Keratinocyte (primary cell): ENCODE data around the gene VWC2. TPM values are rescaled to one million over a fixed set of nuclear protein-coding genes. Genes with fewer than 3 reads are reported as not detected.
A peak's percentile ranks its signal among the peaks of the same experiment; 100 is the strongest.

Experiments
- DNase-seq: peaks from one replicate; pipeline ENCODE4 v3.0.0-alpha.2; 2011; ENCODE audit warnings: low read depth, missing footprints, low spot score
- FAIRE-seq: peaks from 2 replicates; lab custom pipeline; 2011; peaks lifted over from hg19 to GRCh38; lab: Jason Lieb, UNC
- H2AFZ ChIP-seq: 2 replicates; pipeline ENCODE4 v1.6.0; 2012; ENCODE audit warnings: low read length, control low read depth, inconsistent platforms; ENCODE audit not compliant: control insufficient read depth
- H3K27ac ChIP-seq: 2 replicates; pipeline ENCODE4 v1.5.1; 2011; ENCODE audit warnings: low read length; ENCODE audit not compliant: control insufficient read depth, insufficient read depth
- H3K27me3 ChIP-seq: 3 replicates; pipeline ENCODE4 v1.6.0; 2011; ENCODE audit warnings: low read length; ENCODE audit not compliant: control insufficient read depth, insufficient read depth; ENCODE audit errors: extremely low read depth
- H3K36me3 ChIP-seq, 2 experiments: 2 replicates in 1 of 2; 3 replicates in 1 of 2; pipeline ENCODE4 v1.5.1; 2011; ENCODE audit warnings: low read length in 2 of 2, mild to moderate bottlenecking in 1 of 2; ENCODE audit not compliant: control insufficient read depth in 2 of 2, insufficient read depth in 2 of 2; ENCODE audit errors: extremely low read depth in 1 of 2
- H3K4me1 ChIP-seq: 3 replicates; pipeline ENCODE4 v1.5.1; 2011; ENCODE audit warnings: low read length; ENCODE audit not compliant: control insufficient read depth, insufficient read depth; ENCODE audit errors: extremely low read depth
- H3K4me2 ChIP-seq: 3 replicates; pipeline ENCODE4 v1.6.0; 2011; ENCODE audit warnings: low read depth, low read length; ENCODE audit not compliant: control insufficient read depth, insufficient read depth; ENCODE audit errors: extremely low read depth
- H3K4me3 ChIP-seq, 3 experiments: fragments of 200-600 bp in 1 of 3; sonication (generic) in 1 of 3; 2 replicates in 2 of 3; 3 replicates in 1 of 3; pipeline ENCODE4 v1.5.1; 2011 to 2016; ENCODE audit warnings: low read length in 3 of 3, mild to moderate bottlenecking in 3 of 3, control low read depth in 2 of 3, inconsistent platforms in 1 of 3, low read depth in 1 of 3, mixed read lengths in 1 of 3, mixed run types in 1 of 3, moderate library complexity in 1 of 3; ENCODE audit not compliant: control insufficient read depth in 2 of 3, insufficient read depth in 2 of 3; ENCODE audit errors: extremely low read depth in 1 of 3
- H3K79me2 ChIP-seq: 2 replicates; pipeline ENCODE4 v1.6.0; 2012; ENCODE audit warnings: low read length; ENCODE audit not compliant: control insufficient read depth, insufficient read depth
- H3K9ac ChIP-seq: 3 replicates; pipeline ENCODE4 v1.6.0; 2011; ENCODE audit warnings: low read length; ENCODE audit not compliant: control insufficient read depth, insufficient read depth; ENCODE audit errors: extremely low read depth
- H3K9me1 ChIP-seq: 3 replicates; pipeline ENCODE4 v1.6.0; 2011; ENCODE audit warnings: low read length; ENCODE audit not compliant: control insufficient read depth, insufficient read depth; ENCODE audit errors: extremely low read depth
- H3K9me3 ChIP-seq: 2 replicates; pipeline ENCODE4 v1.5.1; 2012; ENCODE audit warnings: low read depth, low read length; ENCODE audit not compliant: control insufficient read depth
- H4K20me1 ChIP-seq: 3 replicates; pipeline ENCODE4 v1.6.0; 2011; ENCODE audit warnings: low read length; ENCODE audit not compliant: control insufficient read depth, insufficient read depth; ENCODE audit errors: extremely low read depth
- CTCF ChIP-seq, 3 experiments: IDR thresholded peaks in 1 of 3; conservative IDR thresholded peaks in 1 of 3; optimal IDR thresholded peaks in 1 of 3; 2 replicates in 2 of 3; 3 replicates in 1 of 3; pipeline versions ENCODE3 to v1.5.1; 2011; ENCODE audit warnings: low read length in 3 of 3, mild to moderate bottlenecking in 3 of 3, moderate library complexity in 2 of 3, control low read depth in 1 of 3, inconsistent platforms in 1 of 3; ENCODE audit not compliant: insufficient read depth in 2 of 3; ENCODE audit errors: extremely low read depth in 1 of 3
- EZH2 ChIP-seq: IDR thresholded peaks from one replicate; pipeline ENCODE4 v1.6.1; 2012; ENCODE audit warnings: inconsistent platforms, mild to moderate bottlenecking, low read length, moderate library complexity
- dilution Hi-C: fragments of 300-500 bp; cut with MboI; formaldehyde crosslinking; loops from one replicate; pipeline ENCODE4 v1.7.0; 2020; ENCODE audit warnings: low sequenced_read_pairs; ENCODE audit not compliant: extremely low pct_ligation_motif_present
- polyA minus RNA-seq, 3 experiments: library from RNA; depleted of rRNA, polyadenylated mRNA; stranded (reverse); fragments of >200 nt; gene quantifications; 1 replicate in 1 of 3; 2 replicates in 1 of 3; 3 replicates in 1 of 3; pipeline ENCODE4 v1.2.3, GENCODE V29; 2011
- polyA plus RNA-seq, 5 experiments: library from polyadenylated mRNA; depleted of rRNA in 3 of 5; stranded (reverse) in 3 of 5; stranded (forward) in 1 of 5; unstranded in 1 of 5; fragments of >200 nt; gene quantifications; 1 replicate in 1 of 5; 2 replicates in 3 of 5; 3 replicates in 1 of 5; pipeline versions ENCODE4 v1.2.1 to v1.2.3, GENCODE V29; 2011 to 2012; ENCODE audit warnings: missing spikeins in 2 of 5, low read depth in 1 of 5, low replicate concordance in 1 of 5

Gene VWC2
- not detected in 3 replicates for polyA plus RNA-seq
- polyA plus RNA-seq (2011; ENCODE audit: low read depth): not detected
- not detected in 2 replicates for polyA plus RNA-seq (2011; cell fraction: cytosol; rRNA removed)
- not detected in 2 replicates for polyA plus RNA-seq (2011; cell fraction: nucleus; rRNA removed)
- polyA plus RNA-seq (2012; ENCODE audit: low replicate concordance): not detected in 2 replicates
- not detected in 3 replicates for polyA minus RNA-seq
- not detected for polyA minus RNA-seq (2011; cell fraction: cytosol; rRNA and poly(A)+ RNA removed)
- not detected in 2 replicates for polyA minus RNA-seq (2011; cell fraction: nucleus; rRNA and poly(A)+ RNA removed)

GRCh38 chr7:49773218-49773935 is at the start of gene VWC2:
Gene VWC2, plus strand, starts transcription at chr7:49773638. Its CDS starts 1,798 bp downstream, at chr7:49775436.
- no peaks in the 10 kb centered on the region for H3K36me3 ChIP-seq
- TF ChIP-seq EZH2: peak; percentile 74
- TF ChIP-seq CTCF (optimal IDR thresholded peaks at IDR 0.05 in 1 of 3, IDR thresholded peaks at IDR 0.05 in 1 of 3, conservative IDR thresholded peaks at IDR 0.05 in 1 of 3; ENCODE audit: extremely low read depth in 1 of 3, insufficient read depth in 2 of 3, low read length in 3 of 3): no peak
- peaks cover 58% of the 10 kb centered on the region for H3K27me3 ChIP-seq
- H3K9me3 ChIP-seq: no peaks in the 10 kb centered on the region
- no peak within 1 kb of the TSS for H3K4me3 ChIP-seq
- no peaks in the 10 kb centered on the region for H3K79me2 ChIP-seq
- H3K9me1 ChIP-seq: no peaks in the 10 kb centered on the region
- H4K20me1 ChIP-seq: no peaks in the 10 kb centered on the region
- H3K9ac ChIP-seq: no peak within 1 kb of the TSS
- peak within 1 kb of the TSS; percentile 27 for H3K4me2 ChIP-seq
- no peak within 1 kb of the TSS for H2AFZ ChIP-seq
- dilution Hi-C loops: no loop called here
- DNase-seq (no peak), FAIRE-seq (no peak)
- no peak within 1 kb of the TSS for H3K27ac ChIP-seq
- H3K4me1 ChIP-seq: no peaks in the 10 kb centered on the region

DNA sequence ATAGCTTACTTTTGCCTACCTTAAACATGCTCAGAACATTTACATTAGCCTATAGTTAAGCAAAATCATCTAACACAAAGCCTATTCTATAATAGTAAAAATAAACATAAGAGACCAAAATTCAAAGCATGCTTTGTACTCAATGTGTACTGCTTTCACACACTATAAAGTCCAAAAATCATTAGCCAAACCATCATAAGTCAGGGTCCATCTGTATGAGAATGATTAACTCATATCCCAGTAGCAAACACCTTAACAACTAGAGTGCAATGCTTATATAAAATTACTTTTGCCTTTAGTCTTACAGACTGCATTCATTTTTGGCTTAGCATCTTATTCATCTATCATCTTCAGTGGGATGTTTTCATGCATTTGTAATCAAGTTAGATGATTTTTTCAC is 49.4 kb upstream of the VWC2 start:
- no peaks in the 10 kb centered on the region for H3K9me3 ChIP-seq
- dilution Hi-C loops: no loop called here
- no peaks in the 10 kb centered on the region for H3K9me1 ChIP-seq
- H2AFZ ChIP-seq: no peak overlapping the region
- DNase-seq (no peak), FAIRE-seq (no peak)
- H4K20me1 ChIP-seq: no peaks in the 10 kb centered on the region
- H3K36me3 ChIP-seq: no peaks in the 10 kb centered on the region
- H3K4me3 ChIP-seq: no peak overlapping the region
- no peaks in the 10 kb centered on the region for H3K79me2 ChIP-seq
- H3K4me2 ChIP-seq: no peak overlapping the region
- H3K27ac ChIP-seq: no peak overlapping the region
- no peak overlapping the region for H3K9ac ChIP-seq
- no peaks in the 10 kb centered on the region for H3K27me3 ChIP-seq
- TF ChIP-seq EZH2 (no peak), CTCF (optimal IDR thresholded peaks at IDR 0.05 in 1 of 3, IDR thresholded peaks at IDR 0.05 in 1 of 3, conservative IDR thresholded peaks at IDR 0.05 in 1 of 3; ENCODE audit: extremely low read depth in 1 of 3, insufficient read depth in 2 of 3, low read length in 3 of 3) (no peak)
- H3K4me1 ChIP-seq: no peaks in the 10 kb centered on the region
